Fibroblast of upper back skin (primary cell): ENCODE data around the gene ALLC.

Experiments
- DNase-seq: peaks from one replicate; pipeline ENCODE4 v3.0.0-alpha.2; 2013

Gene ALLC

GRCh38 chr2:3641841-3642421, 16.1 kb upstream of the ALLC start:
- DNase-seq, result no peak

- DNase-seq, result no peak
Measured at GRCh38 chr2:3642521-3643215, 15.3 kb upstream of the ALLC start.

GRCh38 chr2:3643371-3644245, 14.4 kb upstream of the ALLC start:
- DNase-seq, result no peak

GRCh38 chr2:3644246-3644525, 13.8 kb upstream of the ALLC start:
- no peak for DNase-seq

GRCh38 chr2:3644891-3645605, 13.0 kb upstream of the ALLC start:
- no peak for DNase-seq

- no peak for DNase-seq
Measured at GRCh38 chr2:3645745-3646389, 12.1 kb upstream of the ALLC start.

GRCh38 chr2:3646446-3646845, 11.6 kb upstream of the ALLC start:
- no peak for DNase-seq

GRCh38 chr2:3647246-3647645, 10.8 kb upstream of the ALLC start:
- no peak for DNase-seq

- no peak for DNase-seq
Measured at GRCh38 chr2:3647831-3648651, 10.0 kb upstream of the ALLC start.

- no peak for DNase-seq
Measured at GRCh38 chr2:3648652-3649177, 9.3 kb upstream of the ALLC start.

- no peak for DNase-seq
Measured at GRCh38 chr2:3649581-3649980, 8.4 kb upstream of the ALLC start.

- DNase-seq, result no peak
Measured at GRCh38 chr2:3650140-3650920, 7.7 kb upstream of the ALLC start.

GRCh38 chr2:3651691-3652648, 6.0 kb upstream of the ALLC start:
- DNase-seq, result no peak

- no peak for DNase-seq
Measured at GRCh38 chr2:3652896-3653625, 4.9 kb upstream of the ALLC start.

GRCh38 chr2:3654011-3654410, 4.0 kb upstream of the ALLC start:
- no peak for DNase-seq

GRCh38 chr2:3654531-3655225, 3.3 kb upstream of the ALLC start:
- no peak for DNase-seq

- no peak for DNase-seq
Measured at GRCh38 chr2:3655871-3656761, 1.9 kb upstream of the ALLC start.
